Measurements from ENCODE around the gene PLEKHM2. TPM values are rescaled to one million over a fixed set of nuclear protein-coding genes. Genes with fewer than 3 reads are reported as not detected.

The PLEKHM2 gene
- total and polyA plus RNA-seq, 8 donors: 22.9 to 39.6 (median 33.3) TPM

- H3K36me3 ChIP-seq: peaks cover 6 to 49% (median 18%) of the 10 kb centered on the region in 3 donors
- intact Hi-C loops (cut with DNase I): no loop called here
These were observed 41.1 kb downstream of the PLEKHM2 start for GRCh38 chr1:15724949-15725880.

GRCh38 chr1:15726508-15726907 lies 42.4 kb downstream of the PLEKHM2 start:
- FAIRE-seq (no peak), DNase-seq (no peak), ATAC-seq (no peak)
- no peak for TF ChIP-seq CTCF (IDR thresholded peaks at IDR 0.05)
- Histone ChIP-seq H3K9me3 (no peaks in the 10 kb centered on the region), H3K36me3 (peaks cover 6 to 42% (median 19%) of the 10 kb centered on the region in 3 donors), H3K27me3 (no peaks in the 10 kb centered on the region), H3K27ac (no peak overlapping the region), H3K4me3 (no peak overlapping the region), H3K4me1 (no peaks in the 10 kb centered on the region)
- intact Hi-C loops (cut with DNase I): no loop called here
- 96 to 97% methylated on average over 9 of the region's 9 CpGs for WGBS, 2 donors

More at GRCh38 chr1:15724949-15725880, 41.1 kb downstream of the PLEKHM2 start:
- DNase-seq (no peak), FAIRE-seq (no peak), ATAC-seq (no peak)
- H3K9me3 ChIP-seq: no peaks in the 10 kb centered on the region
- WGBS, 2 donors: 81 to 87% methylated on average over 26 of the region's 26 CpGs
- H3K27me3 ChIP-seq: no peaks in the 10 kb centered on the region
- no peak overlapping the region for H3K4me3 ChIP-seq
- no peak for TF ChIP-seq CTCF (IDR thresholded peaks at IDR 0.05)
- no peaks in the 10 kb centered on the region for H3K4me1 ChIP-seq
- H3K27ac ChIP-seq: no peak overlapping the region

- intact Hi-C loops (cut with DNase I): no loop called here
- Histone ChIP-seq H3K36me3 (peaks cover 6 to 42% (median 24%) of the 10 kb centered on the region in 3 donors), H3K9me3 (no peaks in the 10 kb centered on the region), H3K4me1 (no peaks in the 10 kb centered on the region), H3K27ac (no peak overlapping the region), H3K27me3 (no peaks in the 10 kb centered on the region), H3K4me3 (no peak overlapping the region)
- ATAC-seq (no peak), FAIRE-seq (no peak), DNase-seq (no peak)
- no peak for TF ChIP-seq CTCF (IDR thresholded peaks at IDR 0.05)
- 92 to 94% methylated on average over 21 of the region's 21 CpGs for WGBS, 2 donors
These were observed 42.9 kb downstream of the PLEKHM2 start for GRCh38 chr1:15727021-15727420.

GRCh38 chr1:15727424-15727823 lies 43.3 kb downstream of the PLEKHM2 start:
- intact Hi-C loops (cut with DNase I): no loop called here
- TF ChIP-seq CTCF (IDR thresholded peaks at IDR 0.05): no peak
- FAIRE-seq: no peak
- ATAC-seq: no peak
- H3K27ac ChIP-seq: no peak overlapping the region
- no peaks in the 10 kb centered on the region for H3K4me1 ChIP-seq
- no peaks in the 10 kb centered on the region for H3K9me3 ChIP-seq
- no peak for DNase-seq
- peaks cover 6 to 46% (median 26%) of the 10 kb centered on the region in 3 donors for H3K36me3 ChIP-seq
- H3K4me3 ChIP-seq: no peak overlapping the region
- 92 to 93% methylated on average over 13 of the region's 13 CpGs for WGBS, 2 donors
- H3K27me3 ChIP-seq: no peaks in the 10 kb centered on the region

Measured in pancreas (tissue), 10 donors.